ENCODE data around the gene PHF12. TPM values are rescaled to one million over a fixed set of nuclear protein-coding genes. Genes with fewer than 3 reads are reported as not detected.
A peak's percentile ranks its signal among the peaks of the same experiment; 100 is the strongest.

PHF12 gene
- total RNA-seq, 2 experiments from 2014 or later: 52.8 to 56.7 TPM

DNA sequence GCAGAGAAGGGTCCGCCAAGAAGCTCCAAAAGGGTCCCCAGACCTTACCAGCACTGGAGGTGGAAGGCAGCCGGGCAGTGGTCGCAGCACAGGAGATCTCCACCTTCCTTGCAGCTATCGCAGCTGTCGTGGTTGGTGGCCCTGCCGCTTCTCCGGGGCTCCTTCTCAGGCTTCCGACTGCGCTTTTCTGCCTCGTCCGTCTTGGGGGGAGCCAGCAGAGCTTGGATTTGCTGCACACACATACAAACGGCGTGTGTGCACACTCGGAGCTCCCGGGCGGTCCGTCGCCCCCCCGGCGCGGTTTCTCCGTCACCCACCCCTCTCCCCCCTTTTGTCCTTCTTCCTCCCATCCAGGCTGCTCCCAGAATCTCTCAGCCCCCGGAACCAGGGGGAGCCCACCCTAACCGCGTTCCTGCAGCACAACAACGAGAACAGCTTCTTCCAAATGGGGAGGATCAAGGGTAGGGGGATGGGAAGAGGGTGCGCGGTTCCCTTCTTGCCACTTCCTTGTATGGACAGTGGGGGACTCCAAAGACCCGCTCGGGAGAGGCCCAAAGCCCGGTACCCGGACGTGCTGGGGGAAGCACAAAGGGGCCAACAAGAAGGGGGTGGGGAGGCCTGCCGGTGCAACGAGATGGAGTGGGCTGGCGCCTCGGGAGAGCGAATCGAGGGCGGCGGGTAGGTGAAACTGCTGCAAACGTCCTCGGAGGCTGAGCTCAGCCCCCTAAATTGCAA is 1.1 kb downstream of the PHF12 start:
- Mint-ChIP-seq H3K27me3 (ENCODE audit: low read depth) (no peaks in the 10 kb centered on the region), H3K4me3 (peak overlapping the region; percentile 96), H3K36me3 (ENCODE audit: low read depth) (peaks cover 33% of the 10 kb centered on the region), H3K27ac (peak overlapping the region; percentile 97), H3K9me3 (no peaks in the 10 kb centered on the region), H3K4me1 (ENCODE audit: low read depth) (peaks cover 38% of the 10 kb centered on the region)
- intact Hi-C loops (cut with micrococcal nuclease): loop anchor here (1.0 to 10.0 kb wide), 5 partner anchors 107 to 375 kb away; partner anchors contain the start of genes ALDOC, FAM222B, PIGS and SDF2
- CTCF ChIA-PET: interaction anchor here (0.8 to 6.0 kb wide), 10 partner anchors 12 to 223 kb away, joined by 3 to 39 read pairs (median 4); partner anchors contain the start of genes NEK8 and TLCD1
- DNase-seq: peak; percentile 87

GRCh38 chr17:28949185-28950016 is 1.9 kb downstream of the PHF12 start:
- H3K4me3 Mint-ChIP-seq: peak overlapping the region; percentile 96
- CTCF ChIA-PET: interaction anchor here (0.6 to 6.0 kb wide), 12 partner anchors 11 to 406 kb away, joined by 3 to 39 read pairs (median 4); partner anchors contain the start of genes NEK8 and TLCD1
- DNase-seq: peak; percentile 82
- peak overlapping the region; percentile 97 for H3K27ac Mint-ChIP-seq
- intact Hi-C loops (cut with micrococcal nuclease): loop anchor here (1.0 to 10.0 kb wide), 8 partner anchors 9 to 375 kb away; partner anchors contain the start of genes ALDOC, FAM222B, PIGS and SDF2
- H3K36me3 Mint-ChIP-seq (ENCODE audit: low read depth): peaks cover 33% of the 10 kb centered on the region
- no peaks in the 10 kb centered on the region for H3K9me3 Mint-ChIP-seq
- peaks cover 45% of the 10 kb centered on the region for H3K4me1 Mint-ChIP-seq (ENCODE audit: low read depth)
- H3K27me3 Mint-ChIP-seq (ENCODE audit: low read depth): no peaks in the 10 kb centered on the region

DNA sequence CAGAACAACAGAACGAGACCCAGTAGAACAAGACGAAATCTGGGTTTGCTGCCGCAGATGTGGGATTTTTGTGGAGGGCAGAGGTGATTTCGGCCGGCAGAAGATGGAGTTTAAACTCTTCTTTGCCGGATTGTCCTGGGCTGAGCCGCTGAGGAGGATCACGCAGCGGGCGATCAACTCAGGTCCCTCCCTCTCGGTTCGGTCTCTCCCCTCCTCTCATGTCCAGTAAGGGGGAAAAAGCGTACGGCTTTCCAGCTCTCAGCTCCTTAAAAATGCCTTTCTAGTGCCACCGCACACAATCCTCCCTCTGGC is 2.5 kb downstream of the PHF12 start:
- no peaks in the 10 kb centered on the region for H3K9me3 Mint-ChIP-seq
- intact Hi-C loops (cut with micrococcal nuclease): loop anchor here (1.0 kb wide), 3 partner anchors 9 to 101 kb away; no protein-coding TSS in a partner anchor
- peaks cover 51% of the 10 kb centered on the region for H3K4me1 Mint-ChIP-seq (ENCODE audit: low read depth)
- DNase-seq: no peak
- H3K27ac Mint-ChIP-seq: peak overlapping the region; percentile 97
- H3K4me3 Mint-ChIP-seq: peak overlapping the region; percentile 96
- H3K27me3 Mint-ChIP-seq (ENCODE audit: low read depth): no peaks in the 10 kb centered on the region
- CTCF ChIA-PET: interaction anchor here (0.6 to 6.0 kb wide), 8 partner anchors 17 to 406 kb away, joined by 3 to 39 read pairs (median 4); partner anchors contain the start of genes NEK8 and TLCD1
- peaks cover 34% of the 10 kb centered on the region for H3K36me3 Mint-ChIP-seq (ENCODE audit: low read depth)

DNA sequence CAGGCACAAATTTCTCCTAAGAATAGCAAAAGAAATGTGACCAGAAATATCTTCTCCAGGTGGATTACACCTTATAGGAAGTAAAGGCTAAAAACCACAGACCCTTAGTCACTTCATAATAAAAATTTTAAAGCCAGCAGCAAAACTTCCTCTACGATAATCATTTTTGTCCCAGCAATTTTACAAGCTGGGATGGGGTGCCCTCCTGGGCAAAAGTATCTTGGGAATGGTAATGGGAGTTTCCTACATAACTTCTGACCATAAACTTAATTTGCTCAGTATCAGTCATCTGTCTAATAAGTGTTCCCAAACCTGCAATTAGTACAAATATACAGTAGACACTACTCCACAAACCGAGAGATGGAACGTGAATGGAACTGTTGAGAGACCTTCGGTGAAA is 3.0 kb downstream of the PHF12 start:
- intact Hi-C loops (cut with micrococcal nuclease): no loop called here
- Mint-ChIP-seq H3K36me3 (ENCODE audit: low read depth) (peaks cover 39% of the 10 kb centered on the region), H3K27me3 (ENCODE audit: low read depth) (no peaks in the 10 kb centered on the region)

GRCh38 chr17:28947639-28948038 is 3.7 kb downstream of the PHF12 start:
- H3K27me3 Mint-ChIP-seq (ENCODE audit: low read depth): no peaks in the 10 kb centered on the region
- H3K9me3 Mint-ChIP-seq: no peaks in the 10 kb centered on the region
- peak overlapping the region; percentile 96 for H3K4me3 Mint-ChIP-seq
- DNase-seq: no peak
- CTCF ChIA-PET: interaction anchor here (0.6 to 6.0 kb wide), 3 partner anchors 9 to 220 kb away, joined by 3 to 39 read pairs (median 5); partner anchors contain the start of genes NEK8 and TLCD1
- peaks cover 44% of the 10 kb centered on the region for H3K36me3 Mint-ChIP-seq (ENCODE audit: low read depth)
- peaks cover 61% of the 10 kb centered on the region for H3K4me1 Mint-ChIP-seq (ENCODE audit: low read depth)
- intact Hi-C loops (cut with micrococcal nuclease): no loop called here
- H3K27ac Mint-ChIP-seq: peak overlapping the region; percentile 10

More for the DNA sequence above, 3.0 kb downstream of the PHF12 start:
- H3K4me3 Mint-ChIP-seq: peak overlapping the region; percentile 96
- CTCF ChIA-PET: interaction anchor here (0.6 to 6.0 kb wide), 4 partner anchors 10 to 221 kb away, joined by 3 to 39 read pairs (median 4); partner anchors contain the start of genes NEK8 and TLCD1
- no peak for DNase-seq
- H3K4me1 Mint-ChIP-seq (ENCODE audit: low read depth): peaks cover 55% of the 10 kb centered on the region
- no peaks in the 10 kb centered on the region for H3K9me3 Mint-ChIP-seq
- H3K27ac Mint-ChIP-seq: peak overlapping the region; percentile 97

- Mint-ChIP-seq H3K36me3 (ENCODE audit: low read depth) (peaks cover 47% of the 10 kb centered on the region), H3K27me3 (ENCODE audit: low read depth) (no peaks in the 10 kb centered on the region), H3K4me1 (ENCODE audit: low read depth) (peaks cover 72% of the 10 kb centered on the region), H3K9me3 (no peaks in the 10 kb centered on the region), H3K4me3 (no peak overlapping the region), H3K27ac (peak overlapping the region; percentile 59)
- CTCF ChIA-PET: interaction anchor here (1.0 to 6.0 kb wide), 6 partner anchors 11 to 219 kb away, joined by 3 to 39 read pairs (median 6); partner anchors contain the start of genes DHRS13, NEK8 and TLCD1
- intact Hi-C loops (cut with micrococcal nuclease): no loop called here
- no peak for DNase-seq
Observed at GRCh38 chr17:28946239-28946638, 5.1 kb downstream of the PHF12 start.

GRCh38 chr17:28944862-28945741 is 6.2 kb downstream of the PHF12 start:
- DNase-seq: no peak
- Mint-ChIP-seq H3K9me3 (no peaks in the 10 kb centered on the region), H3K4me1 (ENCODE audit: low read depth) (peaks cover 83% of the 10 kb centered on the region), H3K4me3 (no peak overlapping the region), H3K27me3 (ENCODE audit: low read depth) (no peaks in the 10 kb centered on the region), H3K36me3 (ENCODE audit: low read depth) (peaks cover 45% of the 10 kb centered on the region), H3K27ac (peak overlapping the region; percentile 4)
- intact Hi-C loops (cut with micrococcal nuclease): no loop called here
- CTCF ChIA-PET: interaction anchor here (1.5 to 6.0 kb wide), 5 partner anchors 8 to 218 kb away, joined by 5 to 39 read pairs (median 6); partner anchors contain the start of genes DHRS13, NEK8 and TLCD1

GRCh38 chr17:28944343-28944742 is 7.0 kb downstream of the PHF12 start:
- H3K4me3 Mint-ChIP-seq: no peak overlapping the region
- CTCF ChIA-PET: interaction anchor here (0.8 to 3.1 kb wide), 4 partner anchors 9 to 180 kb away, joined by 3 to 12 read pairs (median 6); partner anchors contain the start of gene DHRS13
- no peak overlapping the region for H3K27ac Mint-ChIP-seq
- H3K4me1 Mint-ChIP-seq (ENCODE audit: low read depth): peaks cover 91% of the 10 kb centered on the region
- no peaks in the 10 kb centered on the region for H3K27me3 Mint-ChIP-seq (ENCODE audit: low read depth)
- DNase-seq: no peak
- intact Hi-C loops (cut with micrococcal nuclease): no loop called here
- no peaks in the 10 kb centered on the region for H3K9me3 Mint-ChIP-seq
- peaks cover 41% of the 10 kb centered on the region for H3K36me3 Mint-ChIP-seq (ENCODE audit: low read depth)

GRCh38 chr17:28942925-28943324 is 8.4 kb downstream of the PHF12 start:
- H3K27me3 Mint-ChIP-seq (ENCODE audit: low read depth): no peaks in the 10 kb centered on the region
- DNase-seq: no peak
- CTCF ChIA-PET: no interaction called here
- no peak overlapping the region for H3K27ac Mint-ChIP-seq
- H3K36me3 Mint-ChIP-seq (ENCODE audit: low read depth): peaks cover 36% of the 10 kb centered on the region
- peaks cover 92% of the 10 kb centered on the region for H3K4me1 Mint-ChIP-seq (ENCODE audit: low read depth)
- no peaks in the 10 kb centered on the region for H3K9me3 Mint-ChIP-seq
- no peak overlapping the region for H3K4me3 Mint-ChIP-seq
- intact Hi-C loops (cut with micrococcal nuclease): no loop called here

- DNase-seq: no peak
- no peaks in the 10 kb centered on the region for H3K9me3 Mint-ChIP-seq
- no peak overlapping the region for H3K27ac Mint-ChIP-seq
- no peak overlapping the region for H3K4me3 Mint-ChIP-seq
- H3K27me3 Mint-ChIP-seq (ENCODE audit: low read depth): no peaks in the 10 kb centered on the region
- intact Hi-C loops (cut with micrococcal nuclease): no loop called here
- CTCF ChIA-PET: interaction anchor here (0.7 to 1.4 kb wide), 3 partner anchors 12 to 191 kb away, joined by 4 read pairs; no protein-coding TSS in a partner anchor
- H3K36me3 Mint-ChIP-seq (ENCODE audit: low read depth): peaks cover 28% of the 10 kb centered on the region
- peaks cover 90% of the 10 kb centered on the region for H3K4me1 Mint-ChIP-seq (ENCODE audit: low read depth)
Observed at GRCh38 chr17:28941251-28941650, 10.1 kb downstream of the PHF12 start.

DNA sequence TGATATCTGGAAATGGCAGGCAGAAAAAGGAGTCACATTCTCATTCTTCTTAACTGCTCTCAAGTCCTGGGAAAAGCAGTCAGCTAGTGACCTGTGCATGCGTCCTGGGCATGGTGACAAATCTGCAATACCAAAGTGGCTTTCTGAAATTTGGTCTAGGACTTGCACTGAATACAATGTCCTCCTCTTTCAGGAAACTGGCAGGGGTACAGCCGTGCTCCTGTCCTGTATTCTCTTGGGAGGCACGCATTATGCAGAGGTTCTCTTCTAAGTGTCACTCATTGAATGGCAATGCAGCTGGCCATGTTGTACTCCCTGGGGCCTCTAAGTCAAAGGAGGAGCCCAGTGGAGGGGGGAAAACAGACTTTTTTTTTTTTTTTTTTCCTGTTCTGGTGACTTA is 10.6 kb downstream of the PHF12 start:
- Mint-ChIP-seq H3K4me1 (ENCODE audit: low read depth) (peaks cover 89% of the 10 kb centered on the region), H3K9me3 (no peaks in the 10 kb centered on the region), H3K36me3 (ENCODE audit: low read depth) (peaks cover 28% of the 10 kb centered on the region), H3K4me3 (no peak overlapping the region), H3K27ac (no peak overlapping the region), H3K27me3 (ENCODE audit: low read depth) (no peaks in the 10 kb centered on the region)
- intact Hi-C loops (cut with micrococcal nuclease): loop anchor here (1.0 kb wide), 1 partner anchor 9 kb away; no protein-coding TSS in a partner anchor
- DNase-seq: no peak
- CTCF ChIA-PET: interaction anchor here (0.7 to 1.4 kb wide), 2 partner anchors 13 to 190 kb away, joined by 4 read pairs; no protein-coding TSS in a partner anchor

Data from activated naive CD4-positive, alpha-beta T cell treated with anti-CD3 and anti-CD28 coated beads for 36 hours (primary cell).